ENCODE measurements around the gene ESR1.

Gene ESR1

DNA sequence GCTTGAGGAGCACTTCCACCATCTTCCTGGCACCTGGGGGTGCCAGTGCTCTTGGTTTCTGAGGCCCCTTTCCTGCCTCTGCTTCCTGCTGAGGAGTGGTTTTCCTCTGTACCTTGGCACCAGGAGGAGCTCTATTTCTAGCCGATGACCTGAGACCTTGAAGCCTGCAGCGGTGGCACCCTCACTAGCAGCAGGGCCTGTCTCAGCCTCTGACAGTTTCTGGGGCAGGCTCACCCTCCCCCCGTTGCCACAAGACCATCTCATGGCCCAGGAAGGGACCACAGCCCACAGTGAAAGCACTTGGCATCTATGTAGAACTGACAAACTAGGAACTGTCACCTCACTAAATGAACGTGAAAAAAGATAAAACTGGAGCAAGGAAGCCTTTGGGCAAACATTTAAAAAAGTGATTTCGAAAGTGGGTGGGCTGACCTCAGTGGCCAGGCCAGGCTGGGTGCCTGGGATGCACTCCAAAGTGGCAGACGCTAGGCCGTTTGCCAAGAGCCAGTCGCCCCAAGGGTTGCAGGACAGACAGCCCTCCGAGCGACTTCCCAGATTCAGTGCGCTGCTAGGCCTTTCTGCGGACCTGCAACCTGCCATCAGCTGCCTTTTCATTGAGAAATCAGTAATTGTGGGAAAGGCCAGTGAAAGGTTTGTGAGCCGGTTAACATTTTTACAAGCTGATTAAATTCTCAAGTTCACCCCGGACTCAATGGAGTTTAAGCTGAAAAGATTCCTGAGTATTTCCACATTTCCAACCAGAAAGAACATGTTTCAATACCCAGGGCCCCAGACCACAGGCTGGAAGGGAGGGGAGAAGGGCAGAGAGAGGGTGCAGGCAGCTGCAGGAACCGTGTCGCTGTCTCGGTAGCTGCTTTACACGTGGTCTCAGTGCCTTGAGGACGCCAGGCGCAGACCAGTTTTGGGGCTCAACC is 303.7 kb downstream of the ESR1 start:
- in situ Hi-C loops (cut with HindIII; ENCODE audit: low pct_ligation_motif_present, low sequenced_read_pairs): no loop called here
- TF ChIP-seq, protein P1, sequence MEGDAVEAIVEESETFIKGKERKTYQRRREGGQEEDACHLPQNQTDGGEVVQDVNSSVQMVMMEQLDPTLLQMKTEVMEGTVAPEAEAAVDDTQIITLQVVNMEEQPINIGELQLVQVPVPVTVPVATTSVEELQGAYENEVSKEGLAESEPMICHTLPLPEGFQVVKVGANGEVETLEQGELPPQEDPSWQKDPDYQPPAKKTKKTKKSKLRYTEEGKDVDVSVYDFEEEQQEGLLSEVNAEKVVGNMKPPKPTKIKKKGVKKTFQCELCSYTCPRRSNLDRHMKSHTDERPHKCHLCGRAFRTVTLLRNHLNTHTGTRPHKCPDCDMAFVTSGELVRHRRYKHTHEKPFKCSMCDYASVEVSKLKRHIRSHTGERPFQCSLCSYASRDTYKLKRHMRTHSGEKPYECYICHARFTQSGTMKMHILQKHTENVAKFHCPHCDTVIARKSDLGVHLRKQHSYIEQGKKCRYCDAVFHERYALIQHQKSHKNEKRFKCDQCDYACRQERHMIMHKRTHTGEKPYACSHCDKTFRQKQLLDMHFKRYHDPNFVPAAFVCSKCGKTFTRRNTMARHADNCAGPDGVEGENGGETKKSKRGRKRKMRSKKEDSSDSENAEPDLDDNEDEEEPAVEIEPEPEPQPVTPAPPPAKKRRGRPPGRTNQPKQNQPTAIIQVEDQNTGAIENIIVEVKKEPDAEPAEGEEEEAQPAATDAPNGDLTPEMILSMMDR (IDR thresholded peaks at IDR 0.05; ENCODE audit: low read depth, low read length, missing control alignments): no peak
- no peak overlapping the region for H3K4me3 ChIP-seq (ENCODE audit: low read depth, low read length)
- H3K27ac ChIP-seq: no peak overlapping the region
- no peaks in the 10 kb centered on the region for H3K27me3 ChIP-seq (replicated peaks)
- no peak for DNase-seq
- no peaks in the 10 kb centered on the region for H3K36me3 ChIP-seq (replicated peaks)

DNA sequence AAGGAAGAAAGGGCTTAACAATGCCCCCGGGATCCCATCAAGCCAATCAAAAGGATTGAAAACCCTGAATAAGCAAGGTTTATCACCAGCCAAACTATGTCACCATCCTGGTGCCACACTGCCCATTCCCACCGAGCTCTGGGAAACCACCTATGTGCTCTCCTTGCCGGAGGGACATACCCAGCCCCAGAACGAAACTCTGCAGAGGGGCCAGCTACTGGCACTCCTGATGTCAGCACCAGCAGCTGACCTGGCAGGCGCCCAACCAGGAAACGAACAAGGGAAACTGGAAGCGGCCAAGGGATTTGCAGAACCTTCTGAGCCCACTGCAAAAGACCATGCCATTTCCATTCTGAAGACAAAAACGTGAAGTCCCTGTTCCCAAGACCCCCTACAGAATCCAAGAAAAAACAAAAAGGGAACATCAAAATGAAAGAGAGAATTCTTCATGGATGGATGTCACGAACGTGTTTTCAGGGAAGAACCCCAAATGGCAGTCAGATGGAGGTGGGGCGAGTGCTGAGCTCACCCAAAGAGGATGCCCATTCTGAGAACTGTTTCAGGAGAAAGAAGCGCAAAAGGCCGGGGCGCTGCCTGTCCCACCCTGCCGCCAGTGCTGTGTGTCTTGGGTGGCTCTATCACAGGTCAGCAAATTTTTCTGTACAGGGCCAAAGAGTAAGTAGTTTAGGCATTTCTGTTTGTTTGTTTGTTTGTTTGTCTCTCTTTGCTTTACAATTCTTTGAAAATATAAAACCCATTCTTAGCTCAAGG is 305.2 kb downstream of the ESR1 start:
- TF ChIP-seq, protein P1 (IDR thresholded peaks at IDR 0.05; ENCODE audit: low read depth, low read length, missing control alignments): no peak

DNA sequence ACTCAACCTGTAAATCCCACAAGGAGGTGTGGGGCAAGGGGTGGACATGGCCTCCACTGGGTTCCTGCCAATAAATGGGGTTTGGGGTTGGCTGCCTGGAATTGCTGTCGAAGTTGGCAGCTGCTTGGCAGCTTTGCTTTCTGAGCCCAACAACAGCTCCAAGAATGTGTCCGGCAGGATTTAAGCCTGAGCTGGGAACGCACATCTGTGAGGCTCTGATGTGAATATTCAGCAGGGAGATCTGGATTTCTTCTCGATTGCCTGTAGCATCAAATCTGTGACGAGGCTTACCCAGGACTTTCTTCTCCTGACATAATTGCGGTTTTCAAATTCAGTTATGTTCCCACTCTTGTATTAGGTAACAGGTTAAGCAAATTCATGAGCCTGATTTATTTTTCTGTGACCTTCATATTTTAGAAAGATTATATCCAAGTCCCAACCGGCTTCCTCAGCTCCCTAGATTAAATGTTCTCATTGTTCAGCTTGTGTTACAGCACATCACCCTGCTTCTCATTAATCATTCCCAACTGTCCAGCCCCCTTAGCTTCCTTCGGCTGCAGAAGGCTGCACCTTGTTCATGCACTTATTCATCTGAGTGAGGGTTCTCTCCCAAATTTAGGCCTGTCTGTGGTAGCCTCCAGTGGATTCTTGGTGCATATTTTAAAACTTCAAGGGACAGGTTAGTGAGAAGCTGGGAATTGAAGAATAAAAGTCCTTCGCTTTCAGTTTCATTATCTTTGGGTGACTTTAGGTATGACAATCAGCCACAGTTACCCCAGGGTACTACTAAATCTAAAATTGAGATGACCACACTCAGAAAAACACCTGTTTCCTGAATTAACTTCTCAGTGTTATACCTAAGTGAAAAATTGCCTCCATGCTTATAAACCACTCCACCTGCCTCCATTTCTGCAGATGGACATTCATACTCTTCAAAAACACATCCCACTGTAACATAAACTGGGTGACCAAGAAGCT is 310.0 kb downstream of the ESR1 start:
- in situ Hi-C loops (cut with HindIII; ENCODE audit: low pct_ligation_motif_present, low sequenced_read_pairs): no loop called here

More for the DNA sequence above, 305.2 kb downstream of the ESR1 start:
- H3K36me3 ChIP-seq (replicated peaks): no peaks in the 10 kb centered on the region
- H3K27ac ChIP-seq: no peak overlapping the region
- DNase-seq: no peak
- in situ Hi-C loops (cut with HindIII; ENCODE audit: low pct_ligation_motif_present, low sequenced_read_pairs): no loop called here
- H3K4me3 ChIP-seq (ENCODE audit: low read depth, low read length): no peak overlapping the region
- H3K27me3 ChIP-seq (replicated peaks): no peaks in the 10 kb centered on the region

DNA sequence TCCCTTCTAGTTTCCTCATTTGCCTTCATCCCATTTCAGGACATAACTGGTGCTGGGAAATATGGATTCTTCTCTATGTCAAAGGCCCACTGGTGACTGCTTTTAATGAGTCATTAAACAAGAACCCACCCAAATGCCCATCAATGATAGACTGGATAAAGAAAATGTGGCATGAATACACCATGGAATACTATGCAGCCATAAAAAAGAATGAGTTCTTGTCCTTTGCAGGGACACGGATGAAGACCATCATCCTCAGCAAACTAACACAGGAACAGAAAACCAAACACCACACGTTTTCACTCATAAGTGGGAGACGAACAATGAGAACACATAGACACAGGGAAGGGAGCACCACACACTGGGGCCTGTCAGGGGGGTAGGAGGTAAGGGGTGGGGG is 310.7 kb downstream of the ESR1 start:
- H3K4me3 ChIP-seq (ENCODE audit: low read depth, low read length): no peak overlapping the region
- H3K27ac ChIP-seq: no peak overlapping the region
- peaks cover 15% of the 10 kb centered on the region for H3K36me3 ChIP-seq (replicated peaks)
- no peak for DNase-seq
- no peaks in the 10 kb centered on the region for H3K27me3 ChIP-seq (replicated peaks)
- TF ChIP-seq, protein P1 (IDR thresholded peaks at IDR 0.05; ENCODE audit: low read depth, low read length, missing control alignments): no peak
- in situ Hi-C loops (cut with HindIII; ENCODE audit: low pct_ligation_motif_present, low sequenced_read_pairs): no loop called here

More for the DNA sequence above, 310.0 kb downstream of the ESR1 start:
- no peaks in the 10 kb centered on the region for H3K27me3 ChIP-seq (replicated peaks)
- no peak for DNase-seq
- no peak overlapping the region for H3K27ac ChIP-seq
- peaks cover 15% of the 10 kb centered on the region for H3K36me3 ChIP-seq (replicated peaks)
- no peak overlapping the region for H3K4me3 ChIP-seq (ENCODE audit: low read depth, low read length)
- TF ChIP-seq, protein P1 (IDR thresholded peaks at IDR 0.05; ENCODE audit: low read depth, low read length, missing control alignments): no peak

DNA sequence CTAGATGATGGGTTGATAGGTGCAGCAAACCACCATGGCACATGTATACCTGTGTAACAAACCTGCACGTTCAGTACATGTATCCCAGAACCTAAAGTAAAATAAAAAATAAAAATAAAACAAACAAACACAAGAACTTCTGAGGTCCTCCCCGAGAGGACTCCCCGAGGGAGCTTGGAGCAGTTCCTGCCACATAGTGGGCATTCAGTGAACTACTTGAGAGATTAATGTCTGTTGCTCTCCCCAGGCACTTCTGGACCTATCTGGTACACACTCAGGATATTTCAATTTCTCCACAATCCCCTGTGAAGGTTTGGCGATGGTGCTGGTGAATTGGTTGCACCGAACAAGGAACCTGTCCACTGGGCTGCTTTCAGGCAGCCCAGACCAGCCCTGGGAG is 311.2 kb downstream of the ESR1 start:
- Histone ChIP-seq H3K27ac (no peak overlapping the region), H3K4me3 (ENCODE audit: low read depth, low read length) (no peak overlapping the region), H3K36me3 (replicated peaks) (peaks cover 15% of the 10 kb centered on the region), H3K27me3 (replicated peaks) (no peaks in the 10 kb centered on the region)
- in situ Hi-C loops (cut with HindIII; ENCODE audit: low pct_ligation_motif_present, low sequenced_read_pairs): no loop called here
- DNase-seq: no peak
- TF ChIP-seq, protein P1 (IDR thresholded peaks at IDR 0.05; ENCODE audit: low read depth, low read length, missing control alignments): peak; percentile 27

Measured in brain microvascular endothelial cell (primary cell).